ENCODE data around the gene RNF169.

Gene RNF169

DNA sequence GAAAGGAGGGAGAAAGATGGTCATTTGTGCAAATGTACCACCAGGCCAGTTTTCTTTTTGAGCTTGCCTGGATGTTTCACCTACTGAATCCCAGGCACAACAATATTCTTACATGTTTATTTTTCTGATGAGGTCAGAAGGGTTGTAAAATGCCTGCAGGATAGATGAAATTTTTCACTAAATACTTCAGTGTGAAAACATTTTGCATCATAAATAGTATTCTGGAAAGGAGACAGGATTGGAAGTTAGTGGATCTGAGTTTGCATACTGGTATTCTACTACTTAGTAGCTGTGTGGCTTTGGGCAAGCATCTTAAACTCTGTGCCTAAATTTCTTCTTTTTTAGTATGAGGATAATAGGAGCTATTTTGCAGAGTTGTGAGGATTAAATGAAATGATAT lies 24.8 kb downstream of the RNF169 start:
- H3K9me3 ChIP-seq (ENCODE audit: control insufficient read depth, insufficient read depth, low read depth, low read length): no peaks in the 10 kb centered on the region
- H3K27ac ChIP-seq (ENCODE audit: low read depth, low read length): no peak overlapping the region
- peaks cover 3% of the 10 kb centered on the region; the same call in 1 of the 2 replicates for H3K4me1 ChIP-seq (ENCODE audit: control insufficient read depth, insufficient read depth, low read length)
- H3K27me3 ChIP-seq (ENCODE audit: control insufficient read depth, insufficient read depth, low read length): no peaks in the 10 kb centered on the region
- H3K36me3 ChIP-seq (ENCODE audit: control insufficient read depth, insufficient read depth, low read length): no peaks in the 10 kb centered on the region
- no peak overlapping the region for H3K4me3 ChIP-seq (ENCODE audit: low read depth, low read length)
- H3K9ac ChIP-seq (ENCODE audit: low read length): no peak overlapping the region

DNA sequence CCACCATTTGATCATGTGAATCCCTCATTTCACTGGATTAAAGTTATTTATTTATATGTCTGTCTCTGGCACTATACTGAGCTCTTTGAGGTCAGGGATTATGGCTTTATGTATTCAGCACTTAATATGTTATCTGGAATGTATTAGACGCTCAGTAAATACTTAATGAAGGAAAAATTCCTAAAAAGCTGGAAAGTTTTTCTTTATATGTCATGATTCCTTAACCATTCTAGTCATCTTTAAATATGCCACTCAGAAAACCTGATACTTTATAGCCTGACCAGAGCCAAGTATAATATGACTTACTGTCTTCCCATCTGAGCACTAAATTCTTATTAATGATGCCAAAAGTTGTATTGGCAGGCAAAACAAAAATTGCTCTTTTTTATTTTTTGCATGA lies 27.1 kb downstream of the RNF169 start:
- H3K36me3 ChIP-seq (ENCODE audit: control insufficient read depth, insufficient read depth, low read length): no peaks in the 10 kb centered on the region
- no peak overlapping the region for H3K4me3 ChIP-seq (ENCODE audit: low read depth, low read length)
- H3K9me3 ChIP-seq (ENCODE audit: control insufficient read depth, insufficient read depth, low read depth, low read length): no peaks in the 10 kb centered on the region
- H3K27ac ChIP-seq (ENCODE audit: low read depth, low read length): no peak overlapping the region
- peaks cover 3% of the 10 kb centered on the region; the same call in 1 of the 2 replicates for H3K4me1 ChIP-seq (ENCODE audit: control insufficient read depth, insufficient read depth, low read length)
- H3K27me3 ChIP-seq (ENCODE audit: control insufficient read depth, insufficient read depth, low read length): no peaks in the 10 kb centered on the region
- H3K9ac ChIP-seq (ENCODE audit: low read length): no peak overlapping the region

DNA sequence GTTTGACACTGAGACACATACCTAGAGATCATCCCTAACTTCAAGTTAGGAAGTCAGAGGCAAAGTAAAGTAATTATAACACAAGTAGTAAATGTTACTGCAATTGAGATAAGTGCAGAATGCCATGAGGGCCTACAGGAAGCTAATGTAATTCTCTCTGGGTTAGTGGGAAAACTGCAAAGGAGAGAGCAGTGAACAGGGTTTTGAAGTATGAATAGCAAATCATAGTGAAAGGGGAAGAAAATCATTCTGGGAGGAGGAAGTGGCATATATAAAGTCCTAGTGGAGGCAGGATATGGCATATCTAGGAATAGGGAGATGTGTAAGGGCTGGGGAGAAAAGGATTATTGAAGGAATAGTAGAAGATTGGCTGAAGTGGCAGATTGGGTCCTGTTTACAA lies 27.9 kb downstream of the RNF169 start:
- Histone ChIP-seq H3K36me3 (ENCODE audit: control insufficient read depth, insufficient read depth, low read length) (no peaks in the 10 kb centered on the region), H3K4me3 (ENCODE audit: low read depth, low read length) (no peak overlapping the region), H3K27me3 (ENCODE audit: control insufficient read depth, insufficient read depth, low read length) (no peaks in the 10 kb centered on the region), H3K9ac (ENCODE audit: low read length) (no peak overlapping the region), H3K27ac (ENCODE audit: low read depth, low read length) (no peak overlapping the region), H3K9me3 (ENCODE audit: control insufficient read depth, insufficient read depth, low read depth, low read length) (no peaks in the 10 kb centered on the region), H3K4me1 (ENCODE audit: control insufficient read depth, insufficient read depth, low read length) (peaks cover 3% of the 10 kb centered on the region; the same call in 1 of the 2 replicates)

DNA sequence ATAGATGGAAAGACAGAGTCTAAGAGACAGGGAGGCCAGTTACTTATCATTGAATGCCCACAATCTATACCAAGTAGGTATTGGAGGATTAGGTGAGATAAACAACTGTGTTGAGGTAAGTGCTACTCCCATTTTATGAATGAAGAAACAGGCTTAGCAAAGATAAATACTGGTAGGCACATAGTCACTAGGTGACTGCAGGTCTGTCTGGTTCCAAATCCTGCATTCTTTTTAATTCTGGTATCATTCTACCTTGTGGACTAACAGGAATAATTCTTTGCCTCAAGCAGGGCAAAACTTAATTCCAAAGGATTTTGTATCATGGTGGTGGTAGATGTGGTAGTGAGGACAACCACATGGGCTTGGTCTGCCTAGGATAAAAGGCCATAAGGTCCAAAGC lies 28.4 kb downstream of the RNF169 start:
- H3K4me1 ChIP-seq (ENCODE audit: control insufficient read depth, insufficient read depth, low read length): peaks cover 3% of the 10 kb centered on the region; the same call in 1 of the 2 replicates
- H3K9ac ChIP-seq (ENCODE audit: low read length): no peak overlapping the region
- no peaks in the 10 kb centered on the region for H3K27me3 ChIP-seq (ENCODE audit: control insufficient read depth, insufficient read depth, low read length)
- no peaks in the 10 kb centered on the region for H3K36me3 ChIP-seq (ENCODE audit: control insufficient read depth, insufficient read depth, low read length)
- H3K9me3 ChIP-seq (ENCODE audit: control insufficient read depth, insufficient read depth, low read depth, low read length): no peaks in the 10 kb centered on the region
- no peak overlapping the region for H3K4me3 ChIP-seq (ENCODE audit: low read depth, low read length)
- H3K27ac ChIP-seq (ENCODE audit: low read depth, low read length): no peak overlapping the region

DNA sequence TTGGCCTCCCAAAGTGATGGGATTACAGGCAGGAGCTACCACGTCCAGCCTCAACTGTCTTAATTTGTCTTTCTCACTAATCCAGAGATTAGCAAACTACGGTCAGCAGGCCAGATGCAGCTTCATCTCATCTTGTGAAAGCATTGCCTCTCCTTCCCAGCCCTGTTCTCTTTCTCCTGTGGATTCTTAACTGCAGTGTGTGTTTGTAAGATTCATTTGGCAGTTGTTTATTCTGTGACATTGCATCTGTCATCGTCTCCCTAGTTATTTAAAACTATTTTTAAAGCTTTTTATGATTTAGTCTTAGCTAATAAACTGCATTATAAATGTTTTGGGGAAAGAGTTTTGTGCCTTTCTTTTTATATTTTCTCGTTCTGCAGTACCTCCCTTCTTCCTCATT lies 29.2 kb downstream of the RNF169 start:
- no peak overlapping the region for H3K9ac ChIP-seq (ENCODE audit: low read length)
- no peaks in the 10 kb centered on the region for H3K36me3 ChIP-seq (ENCODE audit: control insufficient read depth, insufficient read depth, low read length)
- H3K9me3 ChIP-seq (ENCODE audit: control insufficient read depth, insufficient read depth, low read depth, low read length): no peaks in the 10 kb centered on the region
- no peak overlapping the region for H3K27ac ChIP-seq (ENCODE audit: low read depth, low read length)
- peaks cover 3% of the 10 kb centered on the region; the same call in 1 of the 2 replicates for H3K4me1 ChIP-seq (ENCODE audit: control insufficient read depth, insufficient read depth, low read length)
- H3K4me3 ChIP-seq (ENCODE audit: low read depth, low read length): no peak overlapping the region
- no peaks in the 10 kb centered on the region for H3K27me3 ChIP-seq (ENCODE audit: control insufficient read depth, insufficient read depth, low read length)

DNA sequence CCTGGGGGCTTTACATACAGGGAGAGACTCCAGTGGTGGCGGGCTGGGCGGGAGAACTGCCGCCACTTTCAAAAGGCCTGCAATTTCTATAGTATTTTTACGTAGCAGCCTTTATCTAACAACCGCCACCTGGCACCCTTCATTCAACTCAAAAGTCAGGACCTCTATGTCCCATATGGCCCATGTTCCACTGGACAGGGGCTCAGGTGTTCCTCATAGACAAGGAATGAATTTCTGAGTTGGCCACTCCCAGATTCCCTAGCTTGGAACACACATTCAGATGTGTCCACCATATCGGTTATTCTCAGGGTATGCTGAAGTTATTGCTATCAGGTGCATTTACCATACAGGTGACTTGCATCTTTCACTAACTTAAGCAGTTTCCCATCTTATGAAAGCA lies 29.9 kb downstream of the RNF169 start:
- no peaks in the 10 kb centered on the region for H3K36me3 ChIP-seq (ENCODE audit: control insufficient read depth, insufficient read depth, low read length)
- no peak overlapping the region for H3K9ac ChIP-seq (ENCODE audit: low read length)
- no peak overlapping the region for H3K4me3 ChIP-seq (ENCODE audit: low read depth, low read length)
- H3K27ac ChIP-seq (ENCODE audit: low read depth, low read length): no peak overlapping the region
- H3K4me1 ChIP-seq (ENCODE audit: control insufficient read depth, insufficient read depth, low read length): no peaks in the 10 kb centered on the region
- no peaks in the 10 kb centered on the region for H3K9me3 ChIP-seq (ENCODE audit: control insufficient read depth, insufficient read depth, low read depth, low read length)
- no peaks in the 10 kb centered on the region for H3K27me3 ChIP-seq (ENCODE audit: control insufficient read depth, insufficient read depth, low read length)

- H3K9me3 ChIP-seq (ENCODE audit: control insufficient read depth, insufficient read depth, low read depth, low read length): no peaks in the 10 kb centered on the region
- no peaks in the 10 kb centered on the region for H3K4me1 ChIP-seq (ENCODE audit: control insufficient read depth, insufficient read depth, low read length)
- no peak overlapping the region for H3K27ac ChIP-seq (ENCODE audit: low read depth, low read length)
- H3K27me3 ChIP-seq (ENCODE audit: control insufficient read depth, insufficient read depth, low read length): no peaks in the 10 kb centered on the region
- H3K36me3 ChIP-seq (ENCODE audit: control insufficient read depth, insufficient read depth, low read length): no peaks in the 10 kb centered on the region
- H3K4me3 ChIP-seq (ENCODE audit: low read depth, low read length): no peak overlapping the region
- H3K9ac ChIP-seq (ENCODE audit: low read length): no peak overlapping the region
Measured at GRCh38 chr11:74780248-74781005, 31.8 kb downstream of the RNF169 start.

GRCh38 chr11:74783241-74783871 lies 34.7 kb downstream of the RNF169 start:
- no peak overlapping the region for H3K9ac ChIP-seq (ENCODE audit: low read length)
- H3K27me3 ChIP-seq (ENCODE audit: control insufficient read depth, insufficient read depth, low read length): no peaks in the 10 kb centered on the region
- no peaks in the 10 kb centered on the region for H3K36me3 ChIP-seq (ENCODE audit: control insufficient read depth, insufficient read depth, low read length)
- no peaks in the 10 kb centered on the region for H3K9me3 ChIP-seq (ENCODE audit: control insufficient read depth, insufficient read depth, low read depth, low read length)
- no peak overlapping the region for H3K27ac ChIP-seq (ENCODE audit: low read depth, low read length)
- no peak overlapping the region for H3K4me3 ChIP-seq (ENCODE audit: low read depth, low read length)
- H3K4me1 ChIP-seq (ENCODE audit: control insufficient read depth, insufficient read depth, low read length): no peaks in the 10 kb centered on the region

DNA sequence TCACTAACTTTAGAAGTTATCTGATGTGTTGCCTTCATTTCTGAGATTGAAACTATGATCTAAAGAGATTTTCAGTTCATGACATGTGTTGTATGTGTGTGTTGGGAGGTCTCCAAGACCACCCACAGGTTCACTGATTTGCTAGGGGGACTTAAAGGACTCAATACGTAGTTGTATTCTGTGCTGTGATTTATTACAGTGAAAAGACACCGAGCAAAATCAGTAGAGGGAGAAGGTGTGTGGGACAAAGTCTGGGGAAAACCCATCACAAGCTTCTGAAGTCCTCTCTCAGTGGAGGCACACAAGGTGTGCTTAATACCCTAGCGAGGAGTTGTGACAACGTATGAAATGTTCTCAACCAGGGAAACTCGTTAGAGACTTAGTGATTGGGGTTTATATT lies 35.6 kb downstream of the RNF169 start:
- Histone ChIP-seq H3K9ac (ENCODE audit: low read length) (no peak overlapping the region), H3K9me3 (ENCODE audit: control insufficient read depth, insufficient read depth, low read depth, low read length) (no peaks in the 10 kb centered on the region), H3K27me3 (ENCODE audit: control insufficient read depth, insufficient read depth, low read length) (no peaks in the 10 kb centered on the region), H3K4me1 (ENCODE audit: control insufficient read depth, insufficient read depth, low read length) (no peaks in the 10 kb centered on the region), H3K27ac (ENCODE audit: low read depth, low read length) (no peak overlapping the region), H3K36me3 (ENCODE audit: control insufficient read depth, insufficient read depth, low read length) (no peaks in the 10 kb centered on the region), H3K4me3 (ENCODE audit: low read depth, low read length) (no peak overlapping the region)

GRCh38 chr11:74784726-74785125 lies 36.1 kb downstream of the RNF169 start:
- H3K27ac ChIP-seq (ENCODE audit: low read depth, low read length): no peak overlapping the region
- H3K27me3 ChIP-seq (ENCODE audit: control insufficient read depth, insufficient read depth, low read length): no peaks in the 10 kb centered on the region
- no peak overlapping the region for H3K9ac ChIP-seq (ENCODE audit: low read length)
- no peaks in the 10 kb centered on the region for H3K4me1 ChIP-seq (ENCODE audit: control insufficient read depth, insufficient read depth, low read length)
- H3K4me3 ChIP-seq (ENCODE audit: low read depth, low read length): no peak overlapping the region
- no peaks in the 10 kb centered on the region for H3K9me3 ChIP-seq (ENCODE audit: control insufficient read depth, insufficient read depth, low read depth, low read length)
- H3K36me3 ChIP-seq (ENCODE audit: control insufficient read depth, insufficient read depth, low read length): peaks cover 2% of the 10 kb centered on the region; the same call in 1 of the 2 replicates

DNA sequence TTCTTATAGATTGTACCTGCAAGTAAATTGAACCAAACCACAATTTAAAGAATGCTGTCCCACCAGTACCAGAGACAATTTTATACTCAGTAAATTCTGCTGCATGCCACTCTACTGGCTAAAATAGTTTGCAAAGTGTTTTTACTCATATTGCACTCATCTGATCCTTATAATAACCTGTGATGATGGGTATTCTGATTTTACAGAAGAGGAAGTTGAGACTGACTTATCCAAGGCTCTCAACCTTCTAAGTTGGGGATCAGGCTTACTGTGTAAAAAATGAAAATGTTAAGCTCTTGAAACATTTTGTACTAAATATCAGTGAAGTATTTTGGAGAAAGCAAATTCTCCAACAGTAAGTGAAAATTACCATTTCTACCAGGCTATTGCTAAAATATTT lies 37.9 kb downstream of the RNF169 start:
- no peak overlapping the region for H3K4me3 ChIP-seq (ENCODE audit: low read depth, low read length)
- no peaks in the 10 kb centered on the region for H3K27me3 ChIP-seq (ENCODE audit: control insufficient read depth, insufficient read depth, low read length)
- no peaks in the 10 kb centered on the region for H3K4me1 ChIP-seq (ENCODE audit: control insufficient read depth, insufficient read depth, low read length)
- peaks cover 21% of the 10 kb centered on the region for H3K36me3 ChIP-seq (ENCODE audit: control insufficient read depth, insufficient read depth, low read length)
- H3K27ac ChIP-seq (ENCODE audit: low read depth, low read length): no peak overlapping the region
- no peak overlapping the region for H3K9ac ChIP-seq (ENCODE audit: low read length)
- H3K9me3 ChIP-seq (ENCODE audit: control insufficient read depth, insufficient read depth, low read depth, low read length): no peaks in the 10 kb centered on the region

All from HUES6 (cell line).